Ishikawa (cell line): ENCODE measurements around the gene VEGFA.

Experiments
- CEBPB ChIP-seq: IDR thresholded peaks from 2 replicates; pipeline ENCODE4 v1.6.1; 2012
- CREB1 ChIP-seq: IDR thresholded peaks from 2 replicates; pipeline ENCODE4 v1.6.1; 2012; ENCODE audit warnings: low read depth
- EGR1 ChIP-seq: IDR thresholded peaks from 2 replicates; pipeline ENCODE4 v1.6.1; 2012
- EP300 ChIP-seq: IDR thresholded peaks from 2 replicates; pipeline ENCODE4 v1.6.1; 2012; ENCODE audit warnings: borderline replicate concordance
- FOXM1 ChIP-seq: IDR thresholded peaks from 2 replicates; pipeline ENCODE4 v1.6.1; 2012; ENCODE audit warnings: low read depth, borderline replicate concordance
- NFIC ChIP-seq: IDR thresholded peaks from 2 replicates; pipeline ENCODE4 v1.6.1; 2012
- RAD21 ChIP-seq: IDR thresholded peaks from 2 replicates; pipeline ENCODE4 v1.6.1; 2012; ENCODE audit warnings: low read depth
- TAF1 ChIP-seq: IDR thresholded peaks from 2 replicates; pipeline ENCODE4 v1.6.1; 2012; ENCODE audit warnings: low read depth, mild to moderate bottlenecking
- TCF12 ChIP-seq: IDR thresholded peaks from 2 replicates; pipeline ENCODE4 v1.6.1; 2012; ENCODE audit warnings: low read depth
- TEAD4 ChIP-seq: IDR thresholded peaks from 2 replicates; pipeline ENCODE4 v1.6.1; 2012
- YY1 ChIP-seq: IDR thresholded peaks from 2 replicates; pipeline ENCODE4 v1.6.1; 2012; ENCODE audit warnings: low read depth
- ZBTB7A ChIP-seq: IDR thresholded peaks from 2 replicates; pipeline ENCODE4 v1.6.1; 2012; ENCODE audit warnings: low read depth
- TF ChIP-seq, protein P1 (sequence below): IDR thresholded peaks from 2 replicates; pipeline ENCODE4 v1.6.1; 2012; ENCODE audit warnings: low read depth, mild to moderate bottlenecking
- TF ChIP-seq, protein P2 (sequence below): IDR thresholded peaks from 2 replicates; pipeline ENCODE4 v1.6.1; 2012
- TF ChIP-seq, protein P3 (sequence below): IDR thresholded peaks from 2 replicates; pipeline ENCODE4 v1.6.1; 2012

The VEGFA gene

DNA sequence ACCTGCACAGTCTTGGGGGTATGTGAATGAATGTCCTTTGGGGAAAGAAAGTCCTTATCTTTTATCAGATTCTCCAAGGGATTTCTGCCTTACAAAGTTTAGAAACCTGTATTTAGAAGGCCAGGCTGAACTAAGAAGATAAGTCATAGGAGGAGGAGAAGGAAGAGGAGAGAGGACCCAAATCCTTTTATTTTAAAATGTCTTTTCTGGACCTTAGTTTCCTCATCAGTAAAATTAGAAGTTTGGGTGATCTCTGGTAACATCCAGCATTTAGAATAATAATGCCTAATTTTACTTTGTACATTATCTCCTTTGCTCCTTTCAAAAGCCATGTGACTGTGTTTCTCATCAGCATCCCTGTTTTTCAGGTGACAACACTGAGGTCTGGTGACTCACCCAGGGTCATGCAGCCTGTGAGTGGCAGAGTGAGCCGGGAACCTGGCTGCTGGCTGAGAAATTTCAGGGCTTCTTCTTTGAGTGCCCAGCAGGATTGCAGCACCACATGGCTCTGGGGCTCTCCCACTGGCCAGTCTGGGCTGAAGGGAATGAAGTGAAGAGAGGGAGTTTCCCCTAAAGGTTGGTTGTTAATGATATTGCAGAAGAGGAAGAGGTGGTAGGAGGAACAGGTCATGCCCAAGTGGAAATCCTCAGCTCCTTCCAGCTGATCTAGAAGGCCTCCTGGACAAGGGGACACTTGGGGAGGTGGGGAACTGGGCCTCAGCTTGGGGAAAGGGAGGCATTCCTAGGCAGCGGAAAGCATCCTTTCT, 34.0 kb downstream of the VEGFA start:
- no peak for TF ChIP-seq EGR1
- no peak for TF ChIP-seq CREB1
- TF ChIP-seq, protein P1, sequence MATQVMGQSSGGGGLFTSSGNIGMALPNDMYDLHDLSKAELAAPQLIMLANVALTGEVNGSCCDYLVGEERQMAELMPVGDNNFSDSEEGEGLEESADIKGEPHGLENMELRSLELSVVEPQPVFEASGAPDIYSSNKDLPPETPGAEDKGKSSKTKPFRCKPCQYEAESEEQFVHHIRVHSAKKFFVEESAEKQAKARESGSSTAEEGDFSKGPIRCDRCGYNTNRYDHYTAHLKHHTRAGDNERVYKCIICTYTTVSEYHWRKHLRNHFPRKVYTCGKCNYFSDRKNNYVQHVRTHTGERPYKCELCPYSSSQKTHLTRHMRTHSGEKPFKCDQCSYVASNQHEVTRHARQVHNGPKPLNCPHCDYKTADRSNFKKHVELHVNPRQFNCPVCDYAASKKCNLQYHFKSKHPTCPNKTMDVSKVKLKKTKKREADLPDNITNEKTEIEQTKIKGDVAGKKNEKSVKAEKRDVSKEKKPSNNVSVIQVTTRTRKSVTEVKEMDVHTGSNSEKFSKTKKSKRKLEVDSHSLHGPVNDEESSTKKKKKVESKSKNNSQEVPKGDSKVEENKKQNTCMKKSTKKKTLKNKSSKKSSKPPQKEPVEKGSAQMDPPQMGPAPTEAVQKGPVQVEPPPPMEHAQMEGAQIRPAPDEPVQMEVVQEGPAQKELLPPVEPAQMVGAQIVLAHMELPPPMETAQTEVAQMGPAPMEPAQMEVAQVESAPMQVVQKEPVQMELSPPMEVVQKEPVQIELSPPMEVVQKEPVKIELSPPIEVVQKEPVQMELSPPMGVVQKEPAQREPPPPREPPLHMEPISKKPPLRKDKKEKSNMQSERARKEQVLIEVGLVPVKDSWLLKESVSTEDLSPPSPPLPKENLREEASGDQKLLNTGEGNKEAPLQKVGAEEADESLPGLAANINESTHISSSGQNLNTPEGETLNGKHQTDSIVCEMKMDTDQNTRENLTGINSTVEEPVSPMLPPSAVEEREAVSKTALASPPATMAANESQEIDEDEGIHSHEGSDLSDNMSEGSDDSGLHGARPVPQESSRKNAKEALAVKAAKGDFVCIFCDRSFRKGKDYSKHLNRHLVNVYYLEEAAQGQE: no peak
- no peak for TF ChIP-seq CEBPB
- TF ChIP-seq TCF12: no peak
- no peak for TF ChIP-seq RAD21
- TF ChIP-seq, protein P2, sequence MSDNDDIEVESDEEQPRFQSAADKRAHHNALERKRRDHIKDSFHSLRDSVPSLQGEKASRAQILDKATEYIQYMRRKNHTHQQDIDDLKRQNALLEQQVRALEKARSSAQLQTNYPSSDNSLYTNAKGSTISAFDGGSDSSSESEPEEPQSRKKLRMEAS: no peak
- TF ChIP-seq, protein P3, sequence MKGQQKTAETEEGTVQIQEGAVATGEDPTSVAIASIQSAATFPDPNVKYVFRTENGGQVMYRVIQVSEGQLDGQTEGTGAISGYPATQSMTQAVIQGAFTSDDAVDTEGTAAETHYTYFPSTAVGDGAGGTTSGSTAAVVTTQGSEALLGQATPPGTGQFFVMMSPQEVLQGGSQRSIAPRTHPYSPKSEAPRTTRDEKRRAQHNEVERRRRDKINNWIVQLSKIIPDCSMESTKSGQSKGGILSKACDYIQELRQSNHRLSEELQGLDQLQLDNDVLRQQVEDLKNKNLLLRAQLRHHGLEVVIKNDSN: no peak
- TF ChIP-seq NFIC: no peak
- TF ChIP-seq YY1: no peak
- TF ChIP-seq FOXM1: no peak
- TF ChIP-seq TEAD4: no peak
- TF ChIP-seq TAF1: no peak
- TF ChIP-seq ZBTB7A: no peak
- no peak for TF ChIP-seq EP300

- TF ChIP-seq RAD21: no peak
- TF ChIP-seq, protein P3: no peak
- no peak for TF ChIP-seq EGR1
- no peak for TF ChIP-seq NFIC
- TF ChIP-seq EP300: no peak
- TF ChIP-seq, protein P1: no peak
- TF ChIP-seq YY1: no peak
- TF ChIP-seq CREB1: no peak
- no peak for TF ChIP-seq FOXM1
- TF ChIP-seq ZBTB7A: no peak
- TF ChIP-seq, protein P2: no peak
- TF ChIP-seq TAF1: no peak
- TF ChIP-seq TCF12: no peak
Observed at GRCh38 chr6:43804550-43805223, 34.7 kb downstream of the VEGFA start.

DNA sequence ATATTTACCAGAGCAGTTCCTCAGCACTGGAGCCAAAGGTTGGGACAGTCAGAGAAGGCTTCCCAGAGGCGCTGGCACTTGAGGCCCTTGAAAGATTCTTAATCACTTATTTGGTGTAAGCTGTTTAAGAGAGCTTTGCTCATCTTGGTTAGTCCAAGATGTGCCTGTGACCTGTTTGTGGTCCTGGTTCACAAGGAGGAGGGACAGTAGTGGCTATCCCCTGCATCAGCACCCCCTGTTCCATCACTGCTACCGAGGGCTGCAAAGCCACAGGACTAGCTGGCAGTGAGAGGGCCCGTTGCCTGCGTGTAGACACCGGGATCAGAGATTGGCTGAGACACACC, 35.7 kb downstream of the VEGFA start:
- no peak for TF ChIP-seq TAF1
- TF ChIP-seq EP300: no peak
- no peak for TF ChIP-seq TEAD4
- TF ChIP-seq, protein P3: no peak
- no peak for TF ChIP-seq ZBTB7A
- TF ChIP-seq YY1: no peak
- no peak for TF ChIP-seq FOXM1
- TF ChIP-seq RAD21: no peak
- no peak for TF ChIP-seq CEBPB
- TF ChIP-seq EGR1: no peak
- TF ChIP-seq, protein P2: no peak

GRCh38 chr6:43806043-43806757, 36.2 kb downstream of the VEGFA start:
- TF ChIP-seq FOXM1 (no peak), TAF1 (no peak), TEAD4 (no peak)
- TF ChIP-seq, protein P1: no peak
